ENCODE measurements around the gene TPM4. TPM values are rescaled to one million over a fixed set of nuclear protein-coding genes. Genes with fewer than 3 reads are reported as not detected.
"Not testable (repeated sequence)": the region's sequence is repeated elsewhere in the genome, so short reads cannot be mapped to it uniquely, and the experiment has no call there.

The TPM4 gene
- total RNA-seq, 4 donors from 2014 or later, result 293 to 486 (median 418) TPM

DNA sequence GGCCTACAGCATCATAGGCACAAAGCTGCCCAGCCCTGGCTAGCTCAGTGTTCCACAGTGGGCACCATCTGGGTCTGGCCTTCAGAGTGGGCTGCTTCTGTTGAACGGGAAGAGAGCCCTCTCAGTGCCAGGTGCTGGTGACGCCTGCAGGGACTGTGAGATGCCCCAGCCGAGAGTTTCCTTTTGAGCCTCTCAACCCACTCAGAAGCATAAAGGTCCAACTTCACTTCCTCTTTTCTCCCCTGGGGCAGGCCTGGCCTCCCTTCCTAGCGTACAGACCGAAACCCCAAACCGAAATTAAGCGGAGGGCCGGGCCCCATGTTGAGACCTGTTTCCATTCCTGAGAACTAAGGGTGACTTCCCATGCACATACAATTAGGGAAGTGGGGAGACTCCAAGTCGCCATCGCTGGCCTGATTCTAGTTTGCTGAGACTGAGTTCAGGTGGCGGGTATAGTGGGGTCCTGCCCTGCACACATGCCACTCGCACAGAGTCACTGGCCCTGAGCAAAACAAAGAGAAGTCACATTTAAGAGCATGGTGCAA is 42.3 kb downstream of the TPM4 start:
- no peak for DNase-seq (ENCODE audit: low spot score)
- ATAC-seq (ENCODE audit: low FRiP score), result no peak
- TF ChIP-seq, protein P1, sequence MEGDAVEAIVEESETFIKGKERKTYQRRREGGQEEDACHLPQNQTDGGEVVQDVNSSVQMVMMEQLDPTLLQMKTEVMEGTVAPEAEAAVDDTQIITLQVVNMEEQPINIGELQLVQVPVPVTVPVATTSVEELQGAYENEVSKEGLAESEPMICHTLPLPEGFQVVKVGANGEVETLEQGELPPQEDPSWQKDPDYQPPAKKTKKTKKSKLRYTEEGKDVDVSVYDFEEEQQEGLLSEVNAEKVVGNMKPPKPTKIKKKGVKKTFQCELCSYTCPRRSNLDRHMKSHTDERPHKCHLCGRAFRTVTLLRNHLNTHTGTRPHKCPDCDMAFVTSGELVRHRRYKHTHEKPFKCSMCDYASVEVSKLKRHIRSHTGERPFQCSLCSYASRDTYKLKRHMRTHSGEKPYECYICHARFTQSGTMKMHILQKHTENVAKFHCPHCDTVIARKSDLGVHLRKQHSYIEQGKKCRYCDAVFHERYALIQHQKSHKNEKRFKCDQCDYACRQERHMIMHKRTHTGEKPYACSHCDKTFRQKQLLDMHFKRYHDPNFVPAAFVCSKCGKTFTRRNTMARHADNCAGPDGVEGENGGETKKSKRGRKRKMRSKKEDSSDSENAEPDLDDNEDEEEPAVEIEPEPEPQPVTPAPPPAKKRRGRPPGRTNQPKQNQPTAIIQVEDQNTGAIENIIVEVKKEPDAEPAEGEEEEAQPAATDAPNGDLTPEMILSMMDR (IDR thresholded peaks at IDR 0.05), result no peak

DNA sequence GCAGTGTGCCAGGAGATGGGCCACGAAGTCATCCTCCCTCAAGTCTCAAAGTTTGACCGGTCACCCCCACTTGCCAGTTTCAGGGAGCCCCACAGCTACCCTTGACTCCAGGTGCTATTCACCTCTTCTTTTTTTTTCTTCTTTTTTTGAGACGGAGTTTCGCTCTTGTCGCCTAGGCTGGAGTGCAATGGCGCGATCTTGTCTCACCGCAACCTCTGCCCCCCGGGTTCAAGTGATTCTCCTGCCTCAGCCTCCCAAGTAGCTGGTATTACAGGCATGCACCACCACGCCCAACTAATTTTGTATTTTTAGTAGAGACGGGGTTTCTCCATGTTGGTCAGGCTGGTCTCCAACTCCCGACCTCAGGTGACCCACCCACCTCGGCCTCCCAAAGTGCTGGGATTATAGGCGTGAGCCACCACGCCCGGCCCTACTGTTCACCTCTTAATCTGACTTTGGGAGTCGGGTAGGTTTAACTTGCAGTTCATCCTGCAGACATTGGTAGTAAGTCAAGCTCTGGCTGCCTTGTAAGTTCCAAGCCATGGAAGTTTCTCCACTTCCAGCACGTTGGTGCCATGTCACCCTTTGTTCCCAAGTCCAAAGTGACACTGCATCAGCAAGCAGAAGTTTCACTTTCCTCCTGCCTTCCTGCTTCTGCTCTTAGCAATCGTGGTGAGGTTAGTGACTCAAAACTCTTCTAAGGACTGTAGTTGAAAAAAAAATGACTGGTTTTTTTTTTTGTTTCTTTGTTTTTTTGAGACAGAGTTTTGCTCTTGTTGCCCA is 43.0 kb downstream of the TPM4 start:
- not testable (repeated sequence) for DNase-seq (ENCODE audit: low spot score); ATAC-seq (ENCODE audit: low FRiP score)

DNA sequence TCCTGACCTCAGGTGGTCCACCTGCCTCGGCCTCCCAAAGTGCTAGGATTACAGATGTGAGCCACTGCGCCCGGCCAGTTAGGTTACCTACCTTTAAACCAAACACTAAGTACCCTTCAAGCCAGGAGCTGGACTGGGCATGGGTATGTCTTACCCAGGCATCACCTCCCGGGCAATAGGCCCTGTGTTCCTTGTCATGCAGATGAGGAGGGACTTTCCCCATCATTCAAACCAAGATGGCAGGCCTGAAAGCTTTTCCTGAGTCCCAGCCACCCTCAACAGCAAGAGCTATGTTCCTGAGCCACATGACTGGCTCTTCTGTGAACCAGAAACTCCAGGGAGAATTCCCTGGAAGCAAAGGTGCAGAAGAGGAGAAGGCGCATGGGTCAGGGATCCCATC is 44.8 kb downstream of the TPM4 start:
- ATAC-seq (ENCODE audit: low FRiP score), result no peak
- no peak for DNase-seq (ENCODE audit: low spot score)
- TF ChIP-seq, protein P1 (IDR thresholded peaks at IDR 0.05), result no peak

DNA sequence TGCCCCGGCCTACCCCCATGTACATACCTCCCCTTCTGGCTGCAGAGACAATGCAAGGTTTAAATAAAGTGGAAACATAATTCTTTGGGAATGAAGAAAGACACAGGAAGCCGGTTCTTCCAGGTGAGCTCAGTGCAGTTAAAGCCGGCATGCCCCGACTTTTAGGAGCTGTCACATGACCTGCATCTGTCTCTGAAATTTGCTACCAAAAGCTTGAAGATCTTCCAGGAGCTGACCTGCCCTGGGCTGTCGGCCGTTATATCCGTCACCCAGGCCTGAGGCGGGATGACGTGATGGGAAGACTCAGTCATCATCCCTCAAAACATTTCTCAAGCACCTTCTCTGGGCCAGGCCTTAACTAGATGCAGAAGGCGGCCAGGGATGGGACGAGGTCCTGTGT is 45.7 kb downstream of the TPM4 start:
- DNase-seq (ENCODE audit: low spot score) (no peak), ATAC-seq (ENCODE audit: low FRiP score) (no peak)
- TF ChIP-seq, protein P1 (IDR thresholded peaks at IDR 0.05), result no peak

DNA sequence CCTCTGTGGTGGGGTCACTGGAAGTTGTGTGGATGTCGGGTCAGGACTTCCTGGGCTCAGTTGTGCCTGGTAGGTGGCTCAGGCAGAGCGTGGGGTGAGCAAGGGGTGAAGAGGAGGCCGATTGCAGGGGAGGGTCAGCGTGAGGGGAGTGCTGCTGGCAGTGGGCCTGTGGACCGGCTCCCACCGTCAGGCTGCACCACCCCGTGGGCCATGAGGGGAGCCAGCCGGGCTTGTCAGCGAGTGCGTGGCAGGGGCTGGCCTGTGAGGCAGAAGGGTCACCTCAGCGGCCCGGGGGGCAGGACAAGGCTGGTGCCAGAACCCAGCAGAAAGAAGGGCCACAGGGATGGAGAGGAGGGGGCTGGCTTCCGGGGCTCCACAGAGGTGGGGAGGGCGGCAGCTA is 48.7 kb downstream of the TPM4 start:
- TF ChIP-seq, protein P1 (IDR thresholded peaks at IDR 0.05), result no peak
- DNase-seq (ENCODE audit: low spot score) (no peak), ATAC-seq (ENCODE audit: low FRiP score) (no peak)

DNA sequence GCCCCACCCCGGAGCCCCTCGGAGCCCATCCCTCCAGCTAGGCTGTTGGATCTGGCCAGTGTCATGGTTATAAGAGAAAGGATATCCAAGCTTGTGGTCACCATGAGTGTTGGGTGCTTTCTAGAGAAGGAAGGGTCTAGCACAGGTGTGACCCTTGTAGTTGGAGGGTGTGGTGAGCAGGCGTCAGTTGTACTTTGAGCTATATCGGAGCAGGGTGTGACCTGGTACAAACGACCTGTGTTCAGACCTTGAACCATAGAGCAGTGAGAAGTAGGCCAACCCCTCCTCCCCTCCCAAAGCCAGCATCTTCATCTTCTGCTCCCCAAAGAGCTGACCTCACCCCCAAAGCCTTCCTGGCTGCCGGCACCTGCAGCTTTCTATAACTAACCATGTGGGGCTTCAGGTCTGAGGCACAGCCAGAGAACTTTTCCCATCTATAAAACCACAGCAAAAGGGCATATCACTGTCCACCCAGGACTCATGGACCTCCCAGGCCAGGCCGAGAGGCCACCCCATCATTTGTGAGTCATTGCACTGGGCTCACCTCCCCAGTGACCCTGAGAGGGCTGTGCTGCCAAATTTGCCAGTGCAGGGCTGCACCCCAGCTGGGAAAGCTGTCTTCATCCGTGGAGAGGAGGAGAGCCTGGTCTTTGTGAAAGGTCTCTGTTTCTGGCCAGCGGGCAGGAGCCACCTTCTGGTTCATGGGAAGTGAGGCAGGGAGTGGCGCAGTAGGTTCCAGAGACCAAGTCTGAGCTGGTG is 49.6 kb downstream of the TPM4 start:
- TF ChIP-seq, protein P1 (IDR thresholded peaks at IDR 0.05), result no peak
- DNase-seq (ENCODE audit: low spot score) (no peak), ATAC-seq (ENCODE audit: low FRiP score) (no peak)

DNA sequence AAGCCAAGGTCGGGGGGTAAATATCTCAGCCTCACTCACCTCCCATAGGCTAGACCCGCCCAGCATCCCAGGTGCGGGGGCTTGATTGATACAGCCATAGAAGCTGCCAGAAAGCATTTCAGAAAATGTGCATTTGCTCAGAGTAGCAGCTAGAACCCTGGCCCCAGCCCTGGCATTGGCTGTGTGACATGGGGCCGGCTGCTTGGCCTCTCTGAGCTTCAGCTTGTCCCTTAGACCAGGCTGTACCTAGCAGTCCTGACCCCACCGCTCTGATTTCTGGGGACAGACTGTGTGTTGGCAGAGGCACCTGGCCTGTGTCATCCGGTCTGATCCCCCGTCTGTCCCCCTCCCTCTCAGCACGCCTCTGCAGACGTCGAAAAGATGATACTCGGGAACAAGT is 50.8 kb downstream of the TPM4 start:
- ATAC-seq (ENCODE audit: low FRiP score), result no peak
- TF ChIP-seq, protein P1 (IDR thresholded peaks at IDR 0.05), result no peak
- DNase-seq (ENCODE audit: low spot score), result no peak

Data from omental fat pad (tissue), 4 donors.